NCI-H2107 treated with DMSO at 0.1 percent for 48 hours (cell line): ENCODE results near the gene LMX1B.

Experiments used
- DNase-seq: peaks from one replicate; lab custom pipeline; 2025; ENCODE audit not compliant: unreplicated experiment; lab: John Stamatoyannopoulos, UW

Gene LMX1B

DNA sequence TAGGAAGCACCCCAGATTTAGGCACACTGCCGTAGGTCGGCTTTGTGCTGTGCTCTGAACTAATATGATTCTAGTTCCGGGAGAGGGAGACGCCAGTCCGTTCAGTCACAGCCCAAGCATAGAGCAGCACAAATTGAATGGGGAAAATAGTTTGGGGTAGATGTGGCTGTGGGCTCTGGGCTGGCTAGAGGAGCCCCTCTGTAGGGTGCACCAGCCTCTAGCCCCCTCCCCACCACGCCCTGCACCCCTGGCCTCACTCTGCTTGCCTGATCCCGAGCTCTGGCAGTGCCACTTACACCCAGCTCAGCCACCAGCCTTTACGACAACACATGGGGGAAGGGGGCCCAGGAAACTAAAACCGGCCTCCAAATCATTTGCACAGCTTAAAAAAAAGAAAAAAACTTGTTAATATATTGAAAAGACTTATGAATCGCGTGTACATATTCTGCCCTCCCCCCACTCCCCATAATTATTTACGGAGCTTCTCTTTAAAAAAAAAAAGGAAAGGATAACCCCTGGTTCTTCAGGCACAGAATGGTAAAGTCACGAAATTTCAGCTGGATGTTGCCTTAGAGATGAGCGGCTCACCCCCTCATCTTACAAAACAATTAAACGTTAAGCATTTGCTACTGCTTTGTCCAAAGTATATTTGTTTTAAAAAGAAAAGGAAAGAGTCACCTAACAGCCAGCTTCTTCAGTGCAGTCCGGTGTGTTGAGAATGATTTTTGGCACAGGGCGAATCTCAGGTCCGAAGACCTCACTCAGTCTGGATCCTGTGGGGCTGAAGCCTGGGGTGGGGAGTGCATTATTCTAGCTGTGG, 3.5 kb downstream of the LMX1B start:
- DNase-seq, result no peak

DNA sequence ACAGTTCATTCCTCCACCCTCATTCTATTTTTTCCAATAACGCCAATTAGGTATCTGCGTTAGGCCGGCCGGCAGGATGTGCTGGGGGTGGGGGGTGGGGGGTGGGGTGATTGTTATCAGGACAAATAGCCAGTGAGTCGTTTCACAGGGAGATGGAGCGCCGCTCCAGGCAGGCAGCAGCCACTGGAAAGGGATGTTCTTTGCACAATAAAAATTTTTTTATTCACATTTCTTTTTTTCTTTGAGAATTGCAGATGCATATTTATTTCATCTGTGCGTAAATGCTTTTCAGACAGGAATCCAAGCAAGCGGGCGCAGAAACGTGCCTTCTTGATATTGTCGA, 4.1 kb downstream of the LMX1B start:
- DNase-seq, result no peak

GRCh38 chr9:126618190-126618584, 4.5 kb downstream of the LMX1B start:
- no peak for DNase-seq

GRCh38 chr9:126618585-126619360, 5.0 kb downstream of the LMX1B start:
- DNase-seq, result no peak

GRCh38 chr9:126619361-126620135, 5.8 kb downstream of the LMX1B start:
- no peak for DNase-seq

GRCh38 chr9:126620478-126620877, 6.8 kb downstream of the LMX1B start:
- no peak for DNase-seq

DNA sequence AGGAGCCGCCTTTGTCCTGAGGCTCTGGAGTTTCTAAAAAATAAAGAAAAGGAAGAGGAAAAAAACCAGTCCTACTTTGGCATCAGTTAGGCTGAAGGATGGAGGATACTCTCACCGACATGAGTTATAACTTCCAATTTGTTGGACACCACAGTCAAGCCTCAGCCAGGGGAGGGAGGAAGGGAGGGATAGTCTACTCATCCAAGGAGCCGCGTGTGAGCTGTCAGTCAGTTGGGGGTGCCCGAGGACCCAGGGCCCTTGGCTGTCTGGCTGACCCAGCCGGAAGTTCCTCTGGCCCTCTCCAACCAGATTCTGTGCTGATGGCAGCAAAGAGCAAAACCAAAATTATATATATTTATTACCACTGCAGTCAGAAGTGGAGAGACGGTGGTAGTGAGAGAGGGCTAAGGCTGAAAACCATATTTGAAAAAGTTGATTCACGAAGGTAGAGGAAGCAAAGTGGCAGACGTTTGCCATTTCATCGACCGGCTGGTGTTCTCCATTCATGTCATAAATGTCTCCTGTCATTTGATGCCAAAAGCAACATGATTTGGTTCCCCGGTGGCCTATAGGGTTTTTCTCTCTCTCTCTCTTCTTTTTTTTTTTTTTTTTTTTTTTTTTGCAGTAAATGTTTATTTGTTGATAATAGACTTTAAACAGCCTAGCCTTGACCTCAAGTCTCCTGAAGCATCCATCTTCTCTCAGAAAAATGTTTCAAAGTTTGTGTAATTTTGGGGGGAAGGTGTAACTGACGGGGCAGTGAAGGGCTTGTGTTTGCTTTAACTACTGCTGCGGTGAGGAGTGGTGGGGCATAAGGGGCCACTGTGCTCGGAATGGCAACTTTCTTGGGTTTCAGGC, 7.6 kb downstream of the LMX1B start:
- DNase-seq, result no peak

DNA sequence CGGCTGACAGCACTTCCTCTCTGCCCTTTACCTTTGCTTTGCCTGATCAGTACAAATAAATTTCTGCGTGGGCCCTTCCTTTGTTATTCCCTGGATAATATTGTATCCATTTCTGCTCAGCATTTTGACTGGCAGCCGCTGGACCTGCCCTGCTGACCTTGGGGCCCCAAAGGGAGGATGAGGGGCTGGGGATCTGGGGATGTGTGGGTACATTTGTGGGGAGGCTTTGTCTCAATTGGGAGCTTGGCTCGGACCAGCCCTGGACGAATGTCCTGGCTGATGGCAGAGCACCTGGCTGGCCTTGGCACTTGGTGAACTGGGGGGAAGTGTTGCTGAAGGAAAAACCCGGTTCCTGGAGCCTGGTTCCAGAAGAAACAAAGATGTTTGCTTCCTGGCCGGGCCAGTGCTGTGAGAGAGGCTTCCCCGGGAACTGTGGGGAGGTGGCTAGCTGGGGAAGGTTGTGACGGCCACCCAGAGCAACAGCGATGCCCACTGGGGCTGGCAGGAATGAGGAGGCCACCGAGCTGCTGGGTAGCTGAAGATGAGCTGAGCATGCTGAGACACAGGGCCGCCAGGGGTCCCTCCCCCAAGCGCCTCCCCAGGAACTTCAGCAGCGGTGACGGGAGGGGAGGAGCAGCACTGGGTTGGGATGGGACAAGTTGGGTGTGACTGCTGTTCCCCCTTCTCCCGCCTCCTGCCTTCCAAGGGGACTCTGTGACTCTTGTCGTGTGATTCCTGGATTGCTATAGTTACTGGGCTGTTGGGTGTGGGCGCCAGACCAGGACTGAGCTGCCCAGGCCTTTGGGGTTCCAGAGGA, 8.4 kb downstream of the LMX1B start:
- DNase-seq, result no peak

- DNase-seq, result no peak
Observed at GRCh38 chr9:126623314-126623666, 9.6 kb downstream of the LMX1B start.

DNA sequence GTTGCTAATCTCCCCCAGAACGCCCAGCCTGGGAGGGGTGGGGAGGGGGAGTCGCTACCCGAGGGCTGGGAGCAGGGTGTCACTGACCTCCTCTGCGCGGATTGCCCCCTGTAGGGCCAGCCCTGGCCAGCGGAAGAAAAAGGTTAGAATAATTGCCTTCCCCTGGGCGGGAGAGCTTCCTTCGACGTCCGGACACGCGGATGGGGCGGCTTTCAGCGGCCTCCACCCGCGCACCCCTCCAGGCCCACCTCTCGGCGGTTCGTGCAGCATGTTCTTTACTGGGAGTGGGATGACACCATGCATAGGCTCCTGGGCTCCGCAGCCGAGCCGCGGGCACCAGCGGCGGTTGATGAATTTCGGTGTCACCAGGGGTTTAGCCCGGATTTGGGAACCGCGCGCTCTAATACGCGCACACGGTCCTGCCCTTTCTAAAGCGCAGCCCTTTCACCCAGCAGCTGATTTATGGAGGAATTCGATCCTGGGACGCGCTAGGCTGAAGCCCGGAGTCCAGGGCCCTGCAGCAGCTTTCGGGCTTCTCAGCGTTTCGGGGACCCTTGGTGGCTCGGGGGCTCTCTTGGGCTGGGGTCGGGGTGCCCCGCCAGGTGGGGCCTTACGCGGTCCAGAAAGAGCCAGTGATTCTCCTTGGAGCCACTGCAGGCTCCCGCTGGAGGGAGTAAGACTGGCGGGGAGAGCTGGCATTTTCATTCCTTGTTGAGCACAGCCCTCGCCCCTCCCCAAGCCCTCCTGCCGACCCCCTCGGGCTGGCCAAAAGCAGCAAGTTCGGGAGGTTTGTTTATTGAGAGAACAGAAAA, 10.1 kb downstream of the LMX1B start:
- no peak for DNase-seq

DNA sequence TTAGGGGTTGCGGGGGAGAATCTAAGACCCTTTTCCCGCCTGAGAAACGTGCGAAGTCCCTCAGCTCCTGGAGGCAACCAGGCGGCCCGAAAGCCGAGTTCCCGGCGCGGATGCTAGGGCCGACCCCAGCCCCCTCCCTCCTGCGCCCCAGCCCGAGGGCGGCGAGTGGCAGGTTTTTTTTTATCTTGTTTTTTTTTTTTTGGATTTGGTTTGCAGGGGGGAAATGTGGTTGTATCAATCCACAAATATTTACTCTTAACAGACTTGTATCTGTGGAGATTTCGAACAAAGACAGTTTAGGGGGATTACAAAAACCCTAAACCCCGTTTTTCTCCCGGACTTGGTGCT, 10.7 kb downstream of the LMX1B start:
- no peak for DNase-seq

DNA sequence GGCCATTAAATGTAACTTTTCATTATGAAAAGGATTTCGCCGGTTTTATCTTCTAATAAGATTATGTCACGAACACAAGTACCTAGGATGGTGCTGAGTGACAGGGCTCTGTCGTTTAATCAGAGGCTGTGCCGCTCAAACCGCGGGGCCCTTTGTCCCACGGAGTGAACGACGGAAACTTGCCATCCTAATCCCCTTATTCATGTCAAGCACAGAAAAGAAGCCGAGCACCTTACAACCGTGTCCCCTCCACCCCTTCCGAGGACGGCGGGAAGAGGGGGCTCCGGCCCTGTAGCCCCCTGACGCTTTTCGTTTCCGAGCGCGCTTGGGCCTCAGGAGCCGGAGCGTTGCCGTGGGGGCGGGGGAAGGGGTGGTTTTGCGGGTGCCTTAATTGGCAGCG, 11.2 kb downstream of the LMX1B start:
- no peak for DNase-seq

- DNase-seq, result no peak
Observed at GRCh38 chr9:126625329-126626126, 11.8 kb downstream of the LMX1B start.

DNA sequence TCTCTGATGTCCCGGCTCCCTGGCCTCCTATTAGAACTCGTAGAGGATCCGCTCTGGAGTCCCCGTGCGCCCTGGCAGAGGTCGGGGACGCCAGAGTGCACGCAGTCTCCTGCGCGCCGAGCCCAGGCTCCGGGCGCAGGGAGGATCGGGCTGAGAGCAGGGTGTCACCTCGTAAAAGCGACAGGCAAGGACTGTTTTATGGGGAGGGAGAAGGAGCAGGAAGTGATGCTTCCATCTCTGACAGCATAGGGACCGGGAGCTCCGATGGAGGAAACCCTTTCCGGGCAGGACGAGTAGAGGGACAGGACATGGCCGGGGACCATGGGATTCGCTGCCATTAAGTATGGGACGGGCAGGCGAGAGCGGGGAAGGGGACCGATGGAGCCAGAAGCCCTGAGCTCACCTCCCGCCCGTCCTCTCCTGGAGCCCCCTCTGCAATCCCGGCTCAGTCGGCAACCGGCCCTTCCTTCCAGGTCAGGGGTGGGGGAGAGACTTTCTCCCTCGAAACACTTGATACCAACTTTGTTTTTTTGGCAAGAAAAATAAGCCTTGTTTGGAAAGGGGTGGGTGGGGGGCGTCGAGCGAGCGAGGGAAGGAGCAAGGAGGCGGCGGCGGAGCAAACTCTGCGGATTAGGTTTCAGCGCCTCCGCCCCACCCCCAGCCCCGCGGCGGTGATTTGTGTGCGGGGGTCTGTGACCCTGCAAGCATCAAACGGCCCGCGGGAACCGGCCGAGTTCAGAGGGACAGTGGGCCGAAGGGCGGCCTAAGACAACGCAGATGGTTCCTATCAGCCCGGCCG, 12.6 kb downstream of the LMX1B start:
- no peak for DNase-seq

- no peak for DNase-seq
Observed at GRCh38 chr9:126626926-126627233, 13.2 kb downstream of the LMX1B start.

GRCh38 chr9:126628146-126628545, 14.4 kb downstream of the LMX1B start:
- no peak for DNase-seq

GRCh38 chr9:126628969-126629674, 15.4 kb downstream of the LMX1B start:
- no peak for DNase-seq
